Fibroblast of skin of abdomen (primary cell): ENCODE results near the gene PDE4D.
A peak's percentile ranks its signal among the peaks of the same experiment; 100 is the strongest.

ENCODE experiments used
- DNase-seq: peaks from one replicate; pipeline ENCODE4 v3.0.0-alpha.2; 2013

Gene PDE4D

DNA sequence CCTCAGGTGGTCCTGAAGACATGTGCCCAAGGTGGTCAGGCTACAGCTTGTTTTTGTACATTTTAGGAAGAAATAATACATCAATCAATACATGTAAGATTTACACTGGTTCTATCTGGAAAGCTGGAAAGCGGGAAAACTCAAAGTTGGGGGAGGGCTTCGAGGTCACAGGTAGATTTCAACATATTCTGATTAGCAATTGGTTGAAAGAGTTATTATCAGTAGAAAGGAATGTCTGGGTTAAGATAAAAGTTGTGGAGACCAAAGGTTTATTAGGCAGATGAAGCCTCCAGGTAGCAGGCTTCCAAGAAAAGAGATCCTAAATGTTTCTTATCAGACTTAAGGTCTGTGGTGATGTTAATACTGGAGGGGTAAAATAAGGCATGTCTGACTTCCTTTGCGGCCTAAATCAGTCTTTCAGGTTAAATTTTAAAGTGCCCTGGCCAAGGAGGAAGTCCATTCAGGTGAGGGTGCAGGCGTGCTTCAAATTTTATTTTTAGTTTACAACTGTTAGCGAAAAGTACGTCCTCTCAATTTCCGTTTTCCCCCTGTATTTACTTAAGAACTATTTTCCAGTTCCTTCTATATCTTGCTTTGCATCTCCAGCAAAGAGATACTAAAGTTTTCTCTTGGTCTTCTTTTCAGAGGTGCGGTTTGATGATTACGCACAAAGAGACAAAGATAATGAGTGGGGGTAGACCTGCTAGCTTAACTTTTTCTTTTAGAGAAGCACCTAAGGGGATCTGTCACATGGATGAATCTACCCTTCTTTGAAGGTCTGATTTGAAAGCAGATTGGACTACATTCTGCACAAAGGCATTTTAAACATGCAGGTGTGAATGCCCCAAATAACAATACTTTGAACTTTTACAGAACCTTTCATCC is 732.1 kb downstream of the PDE4D start:
- no peak for DNase-seq

DNA sequence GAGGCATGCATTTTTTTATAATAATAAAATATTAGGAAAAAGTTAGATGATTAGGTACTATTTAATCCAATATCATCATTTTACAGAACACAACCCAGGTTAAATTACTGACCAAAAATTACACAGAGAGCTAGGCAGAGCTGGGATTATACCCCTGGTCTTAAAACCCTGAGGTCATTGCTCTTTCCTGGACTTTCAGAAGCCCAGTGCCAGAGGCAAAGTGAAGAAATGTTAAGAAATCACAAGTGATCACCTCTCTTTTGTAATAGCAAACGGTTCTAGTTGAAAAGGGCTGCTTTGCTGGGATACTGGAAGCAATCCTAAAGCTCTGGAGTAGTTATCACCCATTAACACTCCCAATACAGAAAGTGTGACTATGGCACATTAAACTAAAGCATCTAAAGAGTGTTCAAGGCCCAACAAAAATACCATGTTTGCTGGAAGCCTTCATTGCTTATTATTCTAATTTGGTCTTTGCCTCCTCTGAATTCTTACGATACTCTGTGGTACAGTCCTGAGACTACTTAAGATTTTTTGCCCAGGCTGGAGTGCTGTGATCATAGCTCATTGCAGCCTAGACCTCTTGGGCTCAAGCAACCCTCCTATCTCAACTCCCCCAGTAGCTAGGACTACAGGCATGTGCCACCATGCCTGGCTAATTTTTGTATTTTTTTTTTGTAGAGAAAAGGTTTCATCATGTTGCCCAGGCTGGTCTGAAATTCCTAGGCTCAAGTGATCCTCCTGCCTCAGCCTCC is 734.7 kb downstream of the PDE4D start:
- no peak for DNase-seq

DNA sequence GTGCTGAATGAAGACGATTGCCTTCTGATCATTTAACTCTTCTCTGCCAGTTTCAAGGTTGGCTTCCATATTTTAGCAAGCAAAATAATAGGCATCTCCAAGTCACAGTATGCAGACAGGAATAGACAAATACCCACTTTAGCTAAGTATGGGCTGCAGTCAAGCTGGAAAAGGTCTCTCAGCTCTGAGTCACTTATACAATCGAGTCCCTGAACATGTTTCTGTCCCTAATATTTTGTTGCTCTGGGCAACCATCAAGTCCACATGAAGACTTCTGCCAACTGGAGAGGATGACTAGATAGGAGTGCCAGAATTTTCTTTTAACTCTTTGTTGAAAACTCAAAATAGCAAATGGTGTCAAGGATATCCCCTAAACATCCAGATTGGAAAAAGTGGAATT is 735.4 kb downstream of the PDE4D start:
- DNase-seq, result no peak

DNA sequence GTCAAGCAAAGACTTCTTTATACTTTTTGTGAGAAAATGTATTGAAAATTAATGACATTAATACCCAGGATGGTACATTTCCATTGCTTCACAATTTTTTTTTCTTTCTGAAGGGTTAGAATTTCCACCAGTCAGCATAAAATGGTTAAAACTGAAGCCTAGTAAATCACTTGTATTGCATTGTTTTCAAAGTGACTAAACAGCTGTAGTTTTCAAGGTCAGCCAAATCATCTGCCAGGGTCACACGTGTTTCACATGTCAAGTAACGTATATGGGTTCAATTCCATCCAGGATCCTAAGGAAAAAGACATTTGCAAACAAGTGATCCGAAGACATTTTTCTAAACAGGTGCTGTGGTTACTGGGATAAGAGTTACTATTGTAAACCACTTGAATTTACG is 736.5 kb downstream of the PDE4D start:
- no peak for DNase-seq

DNA sequence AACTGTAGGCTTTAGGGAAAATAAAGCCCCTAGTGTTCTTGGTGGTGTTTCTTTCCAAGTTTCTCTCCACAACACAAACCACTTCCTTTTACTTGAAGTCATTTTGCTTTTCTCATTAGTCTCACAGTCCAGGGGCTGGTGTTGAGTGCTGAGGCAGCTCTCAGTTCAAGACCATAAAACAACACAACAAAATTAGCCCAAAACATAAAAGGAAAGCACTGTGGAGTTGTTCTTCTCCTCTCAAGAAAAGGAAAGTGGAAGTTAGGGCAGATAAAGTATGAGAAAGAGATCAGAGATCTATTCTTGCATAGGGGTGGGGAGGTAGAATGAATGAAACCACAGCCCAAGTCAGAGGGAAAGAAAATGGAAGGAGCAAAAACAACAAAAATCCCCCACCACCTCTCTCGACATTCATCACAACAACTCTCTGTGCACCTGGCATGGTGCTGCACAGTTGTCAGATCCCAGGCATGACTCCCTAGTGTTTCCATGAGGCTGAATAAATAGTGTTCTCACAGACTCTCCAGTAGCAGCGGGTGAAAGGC is 740.8 kb downstream of the PDE4D start:
- DNase-seq, result no peak

DNA sequence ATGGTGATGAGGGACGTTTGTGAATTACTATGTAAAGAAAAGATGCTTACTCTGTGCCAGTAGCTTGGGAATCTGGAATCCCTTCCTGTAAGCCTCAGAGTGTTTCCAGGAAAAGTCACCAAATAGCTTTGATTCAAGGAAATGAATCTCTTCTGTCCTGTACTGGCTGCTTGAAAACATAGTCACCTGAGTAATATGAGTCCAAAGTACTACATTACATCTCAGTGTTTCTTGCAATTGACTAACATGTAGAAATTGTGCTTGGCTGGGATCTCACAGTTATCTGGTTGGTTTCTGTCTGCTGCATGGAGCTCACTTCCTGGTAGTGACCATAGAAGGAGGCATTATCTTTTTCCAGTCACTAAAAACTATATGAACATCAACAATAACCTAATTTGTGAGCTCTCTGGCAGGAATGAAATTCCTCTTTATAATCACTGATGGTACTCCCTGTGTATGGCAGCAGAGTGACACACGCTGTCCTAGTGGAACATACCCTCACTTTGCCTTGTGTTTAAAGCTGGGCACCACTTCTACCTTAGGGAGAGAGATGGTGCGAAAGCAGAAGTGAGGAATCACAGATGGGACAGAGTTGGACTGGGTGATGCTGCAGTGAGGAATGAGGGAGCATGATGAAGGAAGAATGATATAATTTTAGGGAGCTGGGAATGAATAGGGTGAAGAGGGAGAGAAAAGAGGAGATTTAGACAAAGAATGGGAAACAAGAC is 742.2 kb downstream of the PDE4D start:
- no peak for DNase-seq

DNA sequence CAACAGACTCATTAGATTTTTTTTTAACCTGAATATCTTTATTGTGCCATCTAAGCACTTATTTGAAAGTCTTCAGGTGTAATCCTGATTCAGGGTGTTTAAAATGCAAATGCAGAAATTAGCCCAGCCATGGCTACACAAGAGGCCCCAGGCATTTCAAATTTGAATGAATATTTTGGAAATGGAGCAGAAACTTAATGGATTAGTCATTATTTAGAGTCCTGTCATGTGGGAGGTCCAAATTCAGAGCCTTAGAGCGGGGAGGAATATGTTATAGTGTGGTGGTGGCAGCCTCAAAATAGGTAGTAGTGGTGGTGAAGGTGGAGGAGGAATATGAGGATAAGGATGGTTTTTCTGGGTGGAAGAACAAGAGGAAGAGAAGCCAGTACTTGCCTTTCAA is 743.7 kb downstream of the PDE4D start:
- DNase-seq, result no peak

DNA sequence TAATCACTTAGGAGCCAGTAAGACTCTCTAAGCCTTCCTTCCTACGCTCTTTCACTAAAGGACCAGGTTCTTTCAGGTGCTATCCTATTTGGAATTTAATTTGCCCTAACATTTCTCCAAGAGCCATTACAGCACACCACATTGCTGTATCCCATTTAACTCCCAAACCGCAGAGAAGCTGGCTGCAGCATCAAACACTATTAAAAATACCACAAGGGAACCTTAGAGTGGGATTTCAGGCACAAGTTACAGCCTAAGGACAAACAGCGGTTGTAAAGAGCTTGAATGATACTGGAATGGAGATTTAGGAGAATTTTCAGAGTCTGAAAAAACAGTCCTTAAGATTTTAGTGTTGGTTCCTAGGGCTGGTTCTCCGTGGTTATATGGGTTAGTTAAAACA is 744.3 kb downstream of the PDE4D start:
- DNase-seq, result no peak

DNA sequence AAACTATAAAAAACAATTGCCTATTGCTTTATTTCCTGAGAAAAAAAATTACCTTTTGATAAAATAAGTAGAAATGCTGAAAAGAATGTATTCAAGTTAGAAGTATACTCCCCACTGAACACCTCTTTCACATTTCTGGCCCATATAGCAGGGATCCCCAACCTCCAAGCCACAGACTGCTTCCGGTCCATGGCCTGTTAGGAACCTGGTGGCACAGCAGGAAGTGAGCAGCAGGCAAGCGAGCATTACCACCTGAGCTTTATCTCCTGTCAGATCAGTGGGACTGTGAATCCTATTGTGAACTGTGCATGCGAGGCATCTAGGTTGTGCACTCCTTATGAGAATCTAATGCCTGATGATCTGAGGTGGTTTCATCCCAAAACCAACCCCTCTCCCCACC is 746.8 kb downstream of the PDE4D start:
- no peak for DNase-seq

DNA sequence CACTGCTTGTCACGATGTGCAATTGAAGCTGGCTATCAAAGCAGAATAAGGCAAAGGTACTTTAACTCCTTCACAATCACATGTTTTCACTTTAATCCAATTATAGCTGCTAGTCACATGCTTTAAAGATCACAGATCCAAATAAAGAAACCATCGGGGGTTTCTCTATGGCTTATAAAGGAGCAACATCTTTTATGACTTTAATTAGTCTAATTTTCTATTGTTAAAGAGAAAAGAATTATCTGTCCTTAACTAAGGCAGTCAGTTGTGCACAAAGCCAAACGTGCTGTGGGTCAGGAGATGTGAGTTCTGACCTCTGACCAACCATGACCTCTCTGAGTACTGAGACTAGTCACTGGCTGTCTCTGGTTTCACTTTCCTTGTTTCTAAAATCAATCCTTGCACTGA is 749.6 kb downstream of the PDE4D start:
- no peak for DNase-seq

DNA sequence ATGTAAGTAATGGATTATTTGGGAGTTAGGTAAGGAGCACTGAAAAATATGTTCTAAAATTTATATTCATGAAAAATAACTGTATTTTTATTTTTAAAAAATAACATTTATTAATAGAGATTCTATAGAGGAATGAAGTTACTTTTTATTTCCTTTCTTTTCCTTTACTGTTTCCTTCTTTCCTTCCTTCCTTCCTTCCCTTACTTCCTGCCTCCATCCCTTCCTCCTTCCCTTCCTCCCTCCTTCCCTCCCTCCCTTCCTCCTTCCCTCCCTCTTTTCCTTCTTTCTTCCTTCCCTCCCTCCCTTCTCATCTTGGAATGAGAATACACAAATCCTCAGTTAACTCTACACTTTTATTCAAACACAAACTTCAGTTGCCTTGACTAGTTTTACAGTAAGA is 750.6 kb downstream of the PDE4D start:
- no peak for DNase-seq

DNA sequence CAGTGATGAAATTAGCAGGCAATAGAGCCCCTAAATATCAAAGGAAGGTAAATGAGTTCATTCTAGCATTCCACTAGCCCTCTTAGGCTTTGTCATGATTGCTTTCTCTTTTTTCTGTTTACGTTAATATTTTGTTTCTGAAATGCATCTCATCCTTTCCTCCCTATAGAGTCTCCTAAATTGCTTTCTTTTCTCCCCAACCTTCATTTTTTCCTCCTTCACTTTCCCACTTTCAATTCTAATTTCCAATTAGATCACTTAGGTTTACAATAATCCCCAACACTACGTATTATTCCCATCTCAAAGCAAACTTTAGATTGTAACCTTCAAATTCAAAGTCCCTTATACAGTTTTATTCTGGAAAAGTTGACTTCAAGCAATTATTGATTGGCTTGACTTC is 751.4 kb downstream of the PDE4D start:
- no peak for DNase-seq

DNA sequence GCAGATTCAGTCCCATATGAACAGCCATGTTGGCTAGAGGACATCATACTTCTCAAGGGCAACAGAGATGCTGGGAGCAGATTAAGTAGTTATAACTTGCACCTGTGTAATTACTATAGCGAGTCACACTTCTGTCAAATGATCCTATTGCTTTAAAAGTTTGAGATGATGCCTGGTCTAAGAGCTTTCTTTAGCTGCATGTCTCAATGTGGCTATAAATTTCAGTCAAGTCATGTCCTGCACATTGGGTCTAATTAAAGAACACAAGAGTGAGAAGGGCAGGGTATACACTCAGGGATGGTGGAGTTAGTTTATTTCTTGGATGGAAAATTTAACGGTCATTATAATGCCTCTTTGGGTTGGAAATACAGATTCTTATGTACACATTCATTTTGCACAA is 753.4 kb downstream of the PDE4D start:
- DNase-seq, result no peak

DNA sequence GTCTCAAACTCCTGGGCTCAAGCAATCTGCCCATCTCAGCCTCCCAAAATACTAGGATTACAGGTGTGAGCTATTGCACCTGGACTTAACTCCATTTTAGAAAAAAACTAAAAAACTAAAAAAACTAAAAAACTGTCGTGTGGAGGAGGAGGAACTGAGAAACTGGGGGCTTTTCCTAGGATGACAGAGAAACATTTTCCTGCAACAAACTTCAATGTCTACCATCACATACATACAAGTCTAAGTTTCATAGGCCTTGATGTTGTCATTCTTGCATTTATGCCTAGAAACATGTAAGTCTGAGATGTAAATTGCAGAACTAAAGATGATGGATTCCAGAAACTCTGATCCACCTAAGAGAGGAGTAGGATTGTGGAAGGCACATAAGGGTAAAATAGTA is 753.8 kb downstream of the PDE4D start:
- no peak for DNase-seq

DNA sequence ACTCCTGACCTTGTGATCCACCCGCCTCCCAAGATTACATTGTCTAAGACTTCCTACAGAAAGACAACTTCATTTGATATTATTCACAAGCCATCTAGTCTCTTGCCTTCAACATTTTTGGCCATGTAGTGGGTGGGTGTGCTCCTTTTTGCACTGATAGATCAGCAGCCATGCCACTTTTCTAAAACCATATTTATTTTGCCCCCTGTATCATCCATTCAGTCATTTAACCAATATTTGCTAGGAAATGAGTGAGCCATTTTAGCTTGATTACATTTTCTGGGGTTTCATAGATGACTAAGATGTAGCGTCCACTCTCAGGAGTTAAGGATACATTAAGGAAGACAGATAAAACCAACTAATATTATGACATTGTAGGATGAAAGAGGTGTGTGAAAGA is 755.0 kb downstream of the PDE4D start:
- no peak for DNase-seq

DNA sequence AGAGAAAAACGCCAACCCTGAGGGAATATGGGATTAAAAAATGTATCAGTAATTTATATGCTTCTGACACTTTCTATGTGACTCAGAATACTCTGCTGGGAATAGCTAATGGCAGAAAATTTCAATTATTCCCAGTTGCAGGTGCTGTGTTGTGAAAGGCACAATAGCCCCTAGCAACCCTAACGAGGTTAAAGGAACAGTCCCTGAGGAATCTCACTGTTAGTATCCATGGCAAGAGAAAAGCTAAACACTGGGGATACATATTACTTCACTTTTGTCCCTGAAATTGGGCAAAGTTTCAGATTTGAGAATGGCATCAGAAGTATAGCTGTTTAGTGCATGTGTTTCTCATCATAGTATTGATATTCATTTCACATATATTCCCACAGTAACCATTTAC is 755.7 kb downstream of the PDE4D start:
- DNase-seq, result no peak

DNA sequence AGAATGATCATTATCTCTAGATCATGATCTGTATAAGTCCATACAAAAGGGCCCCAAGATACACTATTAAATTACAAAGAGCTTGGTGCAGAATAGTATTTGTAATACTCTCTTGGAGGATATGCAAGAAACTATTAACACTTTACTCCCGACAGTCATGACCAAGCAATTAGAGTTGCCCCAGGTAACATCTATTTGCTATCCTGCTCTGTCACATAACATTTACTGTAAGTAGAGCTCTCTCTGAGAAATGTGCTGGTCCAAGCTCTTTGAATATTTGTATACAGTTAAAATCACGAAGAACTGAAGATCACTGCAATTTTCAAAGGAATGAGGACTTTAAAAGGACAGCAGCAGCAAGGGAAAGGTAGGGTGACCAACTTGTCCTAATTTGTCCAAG is 757.0 kb downstream of the PDE4D start:
- DNase-seq, result no peak

DNA sequence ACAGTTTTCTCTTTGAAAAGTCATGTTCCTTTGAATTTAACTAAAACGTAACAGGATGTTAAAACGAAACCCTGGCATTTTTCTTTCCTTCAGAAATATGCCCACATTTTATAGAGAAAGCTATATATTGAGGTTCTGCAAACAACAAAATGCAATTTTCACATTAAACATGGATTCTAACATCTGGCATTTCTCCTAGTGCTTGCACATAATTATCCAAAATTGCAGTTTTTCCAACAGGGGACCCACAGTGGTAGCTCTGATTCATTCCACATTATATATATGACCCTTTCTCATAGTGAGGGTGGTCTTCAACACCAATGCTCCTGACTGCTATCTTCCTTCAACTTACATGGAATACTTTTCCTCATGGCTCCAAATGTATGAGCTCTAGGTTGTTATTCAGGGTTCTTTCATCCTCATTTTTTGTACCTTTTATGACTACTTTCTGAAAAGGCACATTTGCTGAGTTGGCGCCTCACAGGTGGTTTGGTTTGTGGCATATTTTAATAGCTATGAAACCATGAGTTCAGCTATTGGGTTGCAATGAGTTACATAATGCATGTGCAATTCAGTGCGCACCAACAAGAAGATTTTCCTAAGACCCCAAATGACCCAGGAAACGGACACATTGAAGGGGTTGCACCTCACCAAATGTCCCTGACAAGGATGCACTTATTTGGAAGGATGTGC is 758.9 kb downstream of the PDE4D start:
- no peak for DNase-seq

DNA sequence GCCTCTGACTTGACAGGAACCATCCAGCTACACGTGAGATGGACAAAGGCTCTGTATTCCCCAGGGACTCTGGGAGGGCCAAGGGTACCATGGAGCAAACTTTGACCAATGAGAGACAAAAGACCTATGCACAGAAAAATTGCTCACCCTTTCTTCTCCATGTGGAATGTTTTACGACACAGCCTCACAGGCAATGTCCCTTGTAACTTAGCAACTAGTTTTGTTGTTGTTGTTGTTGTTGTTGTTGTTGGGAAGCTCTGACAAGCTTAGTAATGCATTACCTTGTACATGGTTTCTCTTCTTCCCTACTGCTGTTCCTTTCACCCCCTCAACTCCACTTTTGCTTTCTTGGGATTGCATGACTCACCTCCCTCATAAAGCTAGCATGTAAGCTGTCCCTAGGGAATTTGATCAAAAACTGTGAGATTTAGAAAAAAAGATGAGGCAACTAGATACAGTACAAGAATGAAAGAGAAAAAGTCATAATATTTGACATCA is 759.7 kb downstream of the PDE4D start:
- DNase-seq, result peak; percentile 93

DNA sequence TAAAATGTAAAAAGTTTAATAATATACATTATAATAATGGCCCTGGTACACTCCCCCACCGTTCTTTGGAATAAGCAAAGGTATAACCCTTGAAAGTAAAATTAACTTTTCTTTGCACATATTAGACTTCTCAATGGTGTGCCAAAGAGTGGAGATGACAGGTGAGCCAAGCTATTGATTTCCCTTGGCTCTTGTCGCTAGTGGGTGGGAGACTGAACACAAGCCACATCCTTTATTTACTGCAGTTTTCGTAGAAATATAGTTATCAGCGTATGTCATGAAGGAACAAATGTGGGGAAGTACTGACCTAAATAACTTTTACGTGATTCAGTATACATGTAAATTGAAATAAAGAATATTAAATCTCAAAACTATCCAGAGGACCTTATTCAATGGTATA is 761.4 kb downstream of the PDE4D start:
- DNase-seq, result no peak

DNA sequence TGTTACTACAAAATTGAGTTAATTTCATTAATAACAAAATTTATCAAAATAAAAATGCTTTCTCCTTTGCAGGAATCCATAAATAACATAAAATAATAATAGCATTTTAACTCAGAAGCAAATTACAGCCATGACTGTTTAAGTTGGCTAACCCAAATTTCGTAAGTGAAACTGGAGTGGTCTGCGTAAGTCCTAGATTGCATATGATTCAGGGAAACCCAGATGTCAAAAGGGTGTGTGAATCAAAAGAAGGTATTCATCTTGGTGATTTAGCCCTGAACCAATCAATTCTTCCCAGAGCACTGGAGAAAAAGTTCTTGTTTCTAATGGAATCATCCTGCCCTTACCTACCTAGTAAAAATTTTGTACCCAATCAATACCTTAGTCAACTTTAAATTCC is 763.1 kb downstream of the PDE4D start:
- peak; percentile 29 for DNase-seq

DNA sequence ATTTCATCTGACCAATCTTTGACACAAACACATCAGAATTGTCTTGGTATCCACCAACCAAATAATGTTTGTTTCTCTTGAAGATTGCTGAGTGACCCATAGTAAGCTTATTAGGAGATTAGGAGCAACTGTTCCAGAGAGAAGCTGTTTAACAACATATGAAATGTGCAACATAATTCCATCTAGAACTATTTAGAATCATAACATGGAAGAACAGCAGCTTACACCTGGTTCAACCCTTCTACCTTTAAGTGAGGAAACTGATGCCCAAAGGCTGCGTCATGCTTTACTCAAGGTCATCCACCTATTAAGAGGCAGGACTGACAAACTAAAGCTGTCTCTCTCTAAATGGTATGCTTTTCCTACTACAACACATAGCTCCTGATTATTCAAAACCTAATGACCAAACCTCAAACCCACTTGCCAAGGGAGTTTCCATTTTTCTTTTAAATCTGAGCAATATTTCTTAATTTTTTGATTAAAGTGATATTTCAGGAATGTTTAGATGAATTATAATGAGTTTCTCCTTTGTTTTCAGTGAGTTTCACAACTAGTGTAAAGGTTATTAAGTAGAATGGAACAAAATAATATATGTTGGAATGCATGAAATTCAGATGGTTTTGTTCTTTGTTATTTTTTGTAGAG is 764.8 kb downstream of the PDE4D start:
- peak; percentile 28 for DNase-seq
